ENCODE results near the gene KIAA1191. TPM values are rescaled to one million over a fixed set of nuclear protein-coding genes. Genes with fewer than 3 reads are reported as not detected.

The KIAA1191 gene
- total and polyA plus RNA-seq, 9 of the 15 experiments (the other 6 are each of a cell fraction or from before 2014, with no cell fraction given), result 31.0 to 80.2 (median 45.7) TPM

DNA sequence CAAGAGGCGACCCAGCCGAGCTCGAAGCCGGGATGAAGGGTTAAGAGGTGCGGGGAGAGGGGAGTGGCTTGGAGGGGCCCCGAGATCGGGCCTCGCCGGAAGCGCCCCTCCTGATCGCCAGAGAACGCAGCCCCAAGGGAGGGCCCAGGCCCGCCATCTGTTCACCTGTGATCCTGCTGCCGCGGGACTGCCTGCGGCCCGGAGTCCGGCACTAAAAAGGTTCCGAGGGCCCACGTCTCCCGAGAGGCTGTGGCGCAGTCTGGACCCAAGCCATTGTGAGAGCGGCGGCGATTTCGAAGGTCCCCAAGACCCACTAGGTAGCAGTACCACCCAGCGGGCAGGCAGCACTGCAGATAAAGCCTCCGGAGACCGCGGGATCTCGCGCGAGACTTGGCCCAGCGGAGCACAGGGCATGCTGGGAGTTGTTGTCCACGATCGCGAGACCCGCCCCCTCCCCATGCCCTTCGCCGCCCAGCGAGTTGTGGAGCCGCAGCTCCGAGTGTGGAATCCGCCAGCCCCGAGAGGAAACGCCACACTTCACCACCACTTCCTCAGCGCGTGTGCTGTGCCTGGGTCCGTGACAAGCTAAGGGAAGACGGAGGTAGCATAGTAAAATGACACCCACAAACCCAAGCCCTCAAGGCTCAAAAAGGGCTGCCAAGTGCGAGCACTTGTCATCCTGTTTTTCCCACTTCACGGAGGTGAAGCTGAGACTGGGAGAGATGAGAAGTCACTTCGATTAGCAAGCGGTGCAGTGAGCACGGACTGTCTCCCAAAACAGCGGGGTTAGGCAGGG is at the start of gene KIAA1191 (continued):
- TF ChIP-seq, protein P1, sequence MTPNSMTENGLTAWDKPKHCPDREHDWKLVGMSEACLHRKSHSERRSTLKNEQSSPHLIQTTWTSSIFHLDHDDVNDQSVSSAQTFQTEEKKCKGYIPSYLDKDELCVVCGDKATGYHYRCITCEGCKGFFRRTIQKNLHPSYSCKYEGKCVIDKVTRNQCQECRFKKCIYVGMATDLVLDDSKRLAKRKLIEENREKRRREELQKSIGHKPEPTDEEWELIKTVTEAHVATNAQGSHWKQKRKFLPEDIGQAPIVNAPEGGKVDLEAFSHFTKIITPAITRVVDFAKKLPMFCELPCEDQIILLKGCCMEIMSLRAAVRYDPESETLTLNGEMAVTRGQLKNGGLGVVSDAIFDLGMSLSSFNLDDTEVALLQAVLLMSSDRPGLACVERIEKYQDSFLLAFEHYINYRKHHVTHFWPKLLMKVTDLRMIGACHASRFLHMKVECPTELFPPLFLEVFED (CRISPR knock-in tag; conservative IDR thresholded peaks at IDR 0.05), result peak; percentile 60; the same call in 1 of the 2 replicates
- TF ChIP-seq IRF2 (CRISPR knock-in tag; IDR thresholded peaks at IDR 0.05) (no peak), ZNF140 (CRISPR knock-in tag; IDR thresholded peaks at IDR 0.05) (no peak), ZBTB17 (CRISPR knock-in tag; IDR thresholded peaks at IDR 0.05) (peak; percentile 76; the same call in 1 of the 2 replicates), FOXP1 (CRISPR knock-in tag; IDR thresholded peaks at IDR 0.05) (peak; percentile 78; the same call in 1 of the 2 replicates), ZNF41 (CRISPR knock-in tag; conservative IDR thresholded peaks at IDR 0.05) (no peak), PTRF (tag; IDR thresholded peaks at IDR 0.05) (no peak), SAFB2 (IDR thresholded peaks at IDR 0.05; ENCODE audit: borderline replicate concordance, low read depth, low read length, severe bottlenecking) (no peak), PYGO2 (tag; IDR thresholded peaks at IDR 0.05) (no peak), ZNF408 (CRISPR knock-in tag; IDR thresholded peaks at IDR 0.05; ENCODE audit: low read depth) (no peak), HSF4 (CRISPR knock-in tag; IDR thresholded peaks at IDR 0.05; ENCODE audit: borderline replicate concordance) (no peak), KHSRP (IDR thresholded peaks at IDR 0.05) (no peak), ZNF668 (CRISPR knock-in tag; IDR thresholded peaks at IDR 0.05) (no peak)
- TF ChIP-seq, protein P2, sequence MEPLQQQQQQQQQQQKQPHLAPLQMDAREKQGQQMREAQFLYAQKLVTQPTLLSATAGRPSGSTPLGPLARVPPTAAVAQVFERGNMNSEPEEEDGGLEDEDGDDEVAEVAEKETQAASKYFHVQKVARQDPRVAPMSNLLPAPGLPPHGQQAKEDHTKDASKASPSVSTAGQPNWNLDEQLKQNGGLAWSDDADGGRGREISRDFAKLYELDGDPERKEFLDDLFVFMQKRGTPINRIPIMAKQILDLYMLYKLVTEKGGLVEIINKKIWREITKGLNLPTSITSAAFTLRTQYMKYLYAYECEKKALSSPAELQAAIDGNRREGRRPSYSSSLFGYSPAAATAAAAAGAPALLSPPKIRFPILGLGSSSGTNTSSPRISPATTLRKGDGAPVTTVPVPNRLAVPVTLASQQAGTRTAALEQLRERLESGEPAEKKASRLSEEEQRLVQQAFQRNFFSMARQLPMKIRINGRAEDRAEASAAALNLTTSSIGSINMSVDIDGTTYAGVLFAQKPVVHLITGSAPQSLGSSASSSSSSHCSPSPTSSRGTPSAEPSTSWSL (CRISPR knock-in tag; IDR thresholded peaks at IDR 0.05; ENCODE audit: borderline replicate concordance), result no peak
- TF ChIP-seq, protein P3, sequence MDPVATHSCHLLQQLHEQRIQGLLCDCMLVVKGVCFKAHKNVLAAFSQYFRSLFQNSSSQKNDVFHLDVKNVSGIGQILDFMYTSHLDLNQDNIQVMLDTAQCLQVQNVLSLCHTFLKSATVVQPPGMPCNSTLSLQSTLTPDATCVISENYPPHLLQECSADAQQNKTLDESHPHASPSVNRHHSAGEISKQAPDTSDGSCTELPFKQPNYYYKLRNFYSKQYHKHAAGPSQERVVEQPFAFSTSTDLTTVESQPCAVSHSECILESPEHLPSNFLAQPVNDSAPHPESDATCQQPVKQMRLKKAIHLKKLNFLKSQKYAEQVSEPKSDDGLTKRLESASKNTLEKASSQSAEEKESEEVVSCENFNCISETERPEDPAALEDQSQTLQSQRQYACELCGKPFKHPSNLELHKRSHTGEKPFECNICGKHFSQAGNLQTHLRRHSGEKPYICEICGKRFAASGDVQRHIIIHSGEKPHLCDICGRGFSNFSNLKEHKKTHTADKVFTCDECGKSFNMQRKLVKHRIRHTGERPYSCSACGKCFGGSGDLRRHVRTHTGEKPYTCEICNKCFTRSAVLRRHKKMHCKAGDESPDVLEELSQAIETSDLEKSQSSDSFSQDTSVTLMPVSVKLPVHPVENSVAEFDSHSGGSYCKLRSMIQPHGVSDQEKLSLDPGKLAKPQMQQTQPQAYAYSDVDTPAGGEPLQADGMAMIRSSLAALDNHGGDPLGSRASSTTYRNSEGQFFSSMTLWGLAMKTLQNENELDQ (CRISPR knock-in tag; IDR thresholded peaks at IDR 0.05; ENCODE audit: borderline replicate concordance), result no peak
- TF ChIP-seq, protein P4, sequence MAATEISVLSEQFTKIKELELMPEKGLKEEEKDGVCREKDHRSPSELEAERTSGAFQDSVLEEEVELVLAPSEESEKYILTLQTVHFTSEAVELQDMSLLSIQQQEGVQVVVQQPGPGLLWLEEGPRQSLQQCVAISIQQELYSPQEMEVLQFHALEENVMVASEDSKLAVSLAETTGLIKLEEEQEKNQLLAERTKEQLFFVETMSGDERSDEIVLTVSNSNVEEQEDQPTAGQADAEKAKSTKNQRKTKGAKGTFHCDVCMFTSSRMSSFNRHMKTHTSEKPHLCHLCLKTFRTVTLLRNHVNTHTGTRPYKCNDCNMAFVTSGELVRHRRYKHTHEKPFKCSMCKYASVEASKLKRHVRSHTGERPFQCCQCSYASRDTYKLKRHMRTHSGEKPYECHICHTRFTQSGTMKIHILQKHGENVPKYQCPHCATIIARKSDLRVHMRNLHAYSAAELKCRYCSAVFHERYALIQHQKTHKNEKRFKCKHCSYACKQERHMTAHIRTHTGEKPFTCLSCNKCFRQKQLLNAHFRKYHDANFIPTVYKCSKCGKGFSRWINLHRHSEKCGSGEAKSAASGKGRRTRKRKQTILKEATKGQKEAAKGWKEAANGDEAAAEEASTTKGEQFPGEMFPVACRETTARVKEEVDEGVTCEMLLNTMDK (IDR thresholded peaks at IDR 0.05; ENCODE audit: borderline replicate concordance, insufficient read depth, low read depth, low read length, poor library complexity, severe bottlenecking), result no peak
- TF ChIP-seq, protein P5, sequence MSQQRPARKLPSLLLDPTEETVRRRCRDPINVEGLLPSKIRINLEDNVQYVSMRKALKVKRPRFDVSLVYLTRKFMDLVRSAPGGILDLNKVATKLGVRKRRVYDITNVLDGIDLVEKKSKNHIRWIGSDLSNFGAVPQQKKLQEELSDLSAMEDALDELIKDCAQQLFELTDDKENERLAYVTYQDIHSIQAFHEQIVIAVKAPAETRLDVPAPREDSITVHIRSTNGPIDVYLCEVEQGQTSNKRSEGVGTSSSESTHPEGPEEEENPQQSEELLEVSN (IDR thresholded peaks at IDR 0.05; ENCODE audit: borderline replicate concordance in 1 of 2, extremely low read depth in 1 of 2, insufficient read depth in 1 of 2, insufficient read length in 1 of 2, low read depth in 1 of 2, low read length in 1 of 2, poor library complexity in 1 of 2, severe bottlenecking in 1 of 2), result peak in 1 of 2 experiments; percentile 8
